GM23248 (cell line): Measurements from ENCODE around the gene LRMDA.

Experiments
- EZH2 ChIP-seq: fragments of 200-600 bp; sonication (generic); IDR thresholded peaks from 2 replicates; pipeline ENCODE4 v1.6.1; 2018; ENCODE audit warnings: antibody characterized with exemption, mild to moderate bottlenecking; ENCODE audit not compliant: insufficient read depth, poor library complexity, severe bottlenecking
- EZH2phosphoT487 ChIP-seq: fragments of 200-600 bp; sonication (generic); IDR thresholded peaks from 2 replicates; pipeline ENCODE4 v1.6.1; 2018; ENCODE audit warnings: antibody characterized with exemption, moderate library complexity, mild to moderate bottlenecking, low read depth; ENCODE audit not compliant: insufficient read depth

- TF ChIP-seq EZH2phosphoT487 = no peak
- no peak for TF ChIP-seq EZH2
Observed at GRCh38 chr10:75696536-75696935, 265.1 kb downstream of the LRMDA start.
